ENCODE data around the gene THSD4. TPM values are rescaled to one million over a fixed set of nuclear protein-coding genes. Genes with fewer than 3 reads are reported as not detected.

The THSD4 gene
- total RNA-seq, 1 donor from 2014 or later: 1.6 TPM

GRCh38 chr15:71501344-71502076 lies 386.2 kb downstream of the THSD4 start:
- no peak for DNase-seq

- DNase-seq: no peak
These were observed 386.8 kb downstream of the THSD4 start for GRCh38 chr15:71502077-71502432.

GRCh38 chr15:71505962-71506361 lies 390.7 kb downstream of the THSD4 start:
- DNase-seq: no peak

- no peak for DNase-seq
These were observed 391.7 kb downstream of the THSD4 start for GRCh38 chr15:71506946-71507345.

GRCh38 chr15:71508081-71508682 lies 392.9 kb downstream of the THSD4 start:
- no peak for DNase-seq

GRCh38 chr15:71509139-71509538 lies 393.9 kb downstream of the THSD4 start:
- no peak for DNase-seq

GRCh38 chr15:71510763-71511162 lies 395.5 kb downstream of the THSD4 start:
- DNase-seq: no peak

GRCh38 chr15:71511796-71512681 lies 396.8 kb downstream of the THSD4 start:
- DNase-seq: no peak

- DNase-seq: no peak
These were observed 397.4 kb downstream of the THSD4 start for GRCh38 chr15:71512682-71513006.

GRCh38 chr15:71515375-71516186 lies 400.3 kb downstream of the THSD4 start:
- no peak for DNase-seq

- no peak for DNase-seq
These were observed 402.5 kb downstream of the THSD4 start for GRCh38 chr15:71517751-71518150.

- no peak for DNase-seq
These were observed 403.4 kb downstream of the THSD4 start for GRCh38 chr15:71518661-71519060.

- no peak for DNase-seq
These were observed 411.0 kb downstream of the THSD4 start for GRCh38 chr15:71526060-71526820.

- DNase-seq: no peak
These were observed 414.1 kb downstream of the THSD4 start for GRCh38 chr15:71529361-71529760.

GRCh38 chr15:71530116-71530515 lies 414.8 kb downstream of the THSD4 start:
- no peak for DNase-seq

- no peak for DNase-seq
These were observed 417.7 kb downstream of the THSD4 start for GRCh38 chr15:71532994-71533393.

GRCh38 chr15:71538181-71538580 lies 422.9 kb downstream of the THSD4 start:
- no peak for DNase-seq

GRCh38 chr15:71541746-71542145 lies 426.5 kb downstream of the THSD4 start:
- no peak for DNase-seq

- no peak for DNase-seq
These were observed 427.6 kb downstream of the THSD4 start for GRCh38 chr15:71542836-71543235.

- DNase-seq: no peak
These were observed 428.1 kb downstream of the THSD4 start for GRCh38 chr15:71543413-71543812.

GRCh38 chr15:71545223-71545760 lies 430.0 kb downstream of the THSD4 start:
- DNase-seq: no peak

All from occipital lobe (tissue), 2 donors.